Measurements from ENCODE around the gene NEBL.

GRCh38 chr10:20879136-20879535 is 18.0 kb downstream of the NEBL start:
- TF ChIP-seq GATA2 (IDR thresholded peaks at IDR 0.05; ENCODE audit: low read depth, low read length) (no peak), GATA3 (IDR thresholded peaks at IDR 0.05; ENCODE audit: low read depth, low read length) (no peak)
